ENCODE measurements around the gene ACADL.

The ACADL gene

DNA sequence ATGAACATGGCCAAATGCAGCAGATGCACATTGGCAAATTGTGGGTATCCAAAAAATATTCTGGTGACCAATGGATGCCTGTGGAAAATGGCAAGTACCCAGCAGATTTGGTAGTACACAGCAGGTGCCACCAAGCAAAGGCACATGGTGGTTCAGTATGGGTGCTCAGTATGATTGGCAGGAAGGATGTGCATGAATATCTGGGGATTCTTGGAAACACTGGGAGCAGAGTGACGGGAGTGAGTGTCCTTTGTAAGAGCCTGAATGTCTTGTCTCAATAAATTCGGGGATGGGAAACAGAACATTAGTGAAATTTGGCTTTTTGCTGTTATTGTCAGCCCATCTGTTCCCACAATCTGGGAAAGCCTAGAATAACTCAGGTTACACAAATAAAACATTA lies 36.8 kb upstream of the ACADL start:
- no peak overlapping the region for H3K4me3 ChIP-seq (replicated peaks; ENCODE audit: low read depth, low read length)
- TF ChIP-seq, protein P1, sequence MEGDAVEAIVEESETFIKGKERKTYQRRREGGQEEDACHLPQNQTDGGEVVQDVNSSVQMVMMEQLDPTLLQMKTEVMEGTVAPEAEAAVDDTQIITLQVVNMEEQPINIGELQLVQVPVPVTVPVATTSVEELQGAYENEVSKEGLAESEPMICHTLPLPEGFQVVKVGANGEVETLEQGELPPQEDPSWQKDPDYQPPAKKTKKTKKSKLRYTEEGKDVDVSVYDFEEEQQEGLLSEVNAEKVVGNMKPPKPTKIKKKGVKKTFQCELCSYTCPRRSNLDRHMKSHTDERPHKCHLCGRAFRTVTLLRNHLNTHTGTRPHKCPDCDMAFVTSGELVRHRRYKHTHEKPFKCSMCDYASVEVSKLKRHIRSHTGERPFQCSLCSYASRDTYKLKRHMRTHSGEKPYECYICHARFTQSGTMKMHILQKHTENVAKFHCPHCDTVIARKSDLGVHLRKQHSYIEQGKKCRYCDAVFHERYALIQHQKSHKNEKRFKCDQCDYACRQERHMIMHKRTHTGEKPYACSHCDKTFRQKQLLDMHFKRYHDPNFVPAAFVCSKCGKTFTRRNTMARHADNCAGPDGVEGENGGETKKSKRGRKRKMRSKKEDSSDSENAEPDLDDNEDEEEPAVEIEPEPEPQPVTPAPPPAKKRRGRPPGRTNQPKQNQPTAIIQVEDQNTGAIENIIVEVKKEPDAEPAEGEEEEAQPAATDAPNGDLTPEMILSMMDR (IDR thresholded peaks at IDR 0.05; ENCODE audit: low read depth, low read length, missing control alignments): no peak
- no peak for DNase-seq (ENCODE audit: extremely low read depth, low read depth)

DNA sequence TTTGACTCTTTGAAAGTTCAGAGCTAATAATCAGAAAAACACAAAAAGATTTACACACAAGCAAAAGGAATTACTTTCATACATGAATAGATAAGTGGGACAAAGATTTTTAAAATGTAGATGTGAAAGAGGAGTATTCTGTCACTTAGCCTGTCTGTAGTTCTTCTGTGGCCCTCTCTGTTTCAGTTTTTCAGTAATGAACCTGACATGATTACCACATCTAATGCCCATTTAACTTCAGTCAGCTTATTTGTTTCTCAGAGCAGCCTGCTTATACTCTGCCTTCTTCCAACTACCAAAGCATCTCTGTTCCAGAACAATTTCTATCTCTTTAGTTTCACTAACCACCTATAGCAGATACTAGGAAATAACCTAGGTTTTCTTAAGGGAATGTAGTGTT lies 34.4 kb upstream of the ACADL start:
- TF ChIP-seq, protein P1 (IDR thresholded peaks at IDR 0.05; ENCODE audit: low read depth, low read length, missing control alignments): no peak
- H3K4me3 ChIP-seq (replicated peaks; ENCODE audit: low read depth, low read length): no peak overlapping the region
- DNase-seq (ENCODE audit: extremely low read depth, low read depth): no peak

DNA sequence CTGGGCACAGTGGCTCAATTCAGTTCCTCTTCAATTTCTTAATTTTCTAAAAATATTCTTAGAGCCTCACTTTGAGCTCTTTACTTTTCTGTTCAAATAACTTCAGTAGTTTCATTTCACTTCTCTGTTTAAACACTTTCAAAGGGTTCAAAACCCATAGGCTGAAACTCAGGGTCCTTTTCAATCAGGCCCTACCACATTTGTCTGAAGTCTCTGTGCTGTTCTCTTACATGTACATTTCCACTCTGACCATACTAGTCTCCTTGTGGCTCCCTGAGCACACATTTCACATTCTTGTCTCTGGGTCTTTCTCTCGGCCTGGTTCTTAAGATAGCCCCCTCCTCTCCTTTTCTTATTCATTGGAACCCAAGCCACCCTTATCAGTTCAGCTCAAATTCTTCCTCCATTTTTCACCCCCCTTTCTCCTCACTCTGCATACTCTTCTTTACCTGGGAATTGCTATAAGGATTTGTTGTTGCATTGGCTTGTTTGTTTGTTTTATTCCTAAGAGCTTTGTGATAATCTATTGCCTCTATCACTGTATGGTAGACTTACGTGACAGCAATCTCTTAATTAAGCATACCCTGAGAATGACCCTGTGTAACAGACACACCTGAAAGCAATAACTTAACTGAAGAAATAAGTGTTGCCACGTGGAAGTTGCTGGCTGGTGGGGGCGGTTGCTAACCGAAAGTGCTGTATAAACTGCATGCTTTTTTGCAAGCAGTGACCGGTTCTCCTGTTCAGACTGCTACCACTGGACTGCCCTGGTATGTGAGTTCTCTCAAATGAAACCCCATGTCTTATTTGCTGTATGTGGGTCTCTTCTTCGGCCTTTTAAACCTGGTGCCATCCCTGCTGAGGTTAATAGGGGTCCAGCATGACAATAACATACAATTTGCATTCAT lies 27.7 kb upstream of the ACADL start:
- TF ChIP-seq, protein P1 (IDR thresholded peaks at IDR 0.05; ENCODE audit: low read depth, low read length, missing control alignments): no peak
- no peak for DNase-seq (ENCODE audit: extremely low read depth, low read depth)

DNA sequence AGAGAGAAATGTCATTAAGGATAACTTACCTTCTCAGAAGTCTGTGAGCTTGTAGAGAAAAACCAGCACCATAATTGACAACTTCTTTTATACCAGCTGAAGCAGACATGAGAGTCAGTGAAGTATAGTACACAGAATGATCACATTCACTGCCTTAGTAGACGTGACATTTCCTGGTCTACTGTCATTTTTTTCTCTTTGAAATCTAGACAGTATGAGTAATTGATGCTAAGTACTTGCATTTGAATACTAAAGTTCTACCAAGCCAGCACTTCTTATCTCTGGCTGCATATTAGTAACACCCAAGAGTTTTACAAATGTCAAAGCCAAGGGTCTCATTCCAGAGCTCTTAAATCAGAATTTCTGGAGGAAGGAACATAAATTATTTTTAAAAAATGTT lies 25.4 kb upstream of the ACADL start:
- no peak for DNase-seq (ENCODE audit: extremely low read depth, low read depth)
- H3K4me3 ChIP-seq (replicated peaks; ENCODE audit: low read depth, low read length): no peak overlapping the region
- TF ChIP-seq, protein P1 (IDR thresholded peaks at IDR 0.05; ENCODE audit: low read depth, low read length, missing control alignments): no peak

More for the DNA sequence above, 27.7 kb upstream of the ACADL start:
- no peak overlapping the region for H3K4me3 ChIP-seq (replicated peaks; ENCODE audit: low read depth, low read length)

DNA sequence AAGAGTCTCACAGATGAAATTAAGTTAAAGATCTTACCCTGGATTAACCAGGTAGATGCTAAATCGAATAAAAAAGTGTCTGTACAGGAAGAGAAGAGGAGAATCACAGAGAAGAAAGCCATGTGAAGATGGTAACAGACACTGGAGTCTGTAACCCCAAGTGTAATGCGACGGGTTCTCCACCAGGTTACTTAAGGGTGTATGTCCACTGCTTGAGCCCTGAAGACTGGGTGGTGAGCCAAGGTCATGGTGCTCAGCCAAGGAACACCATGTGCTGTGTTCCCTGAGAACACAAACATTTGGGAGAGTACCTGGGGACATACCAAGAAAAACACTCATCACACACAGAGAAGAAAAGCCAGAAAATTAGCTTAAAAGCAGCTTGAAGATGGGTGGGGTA lies 8.2 kb upstream of the ACADL start:
- TF ChIP-seq, protein P1 (IDR thresholded peaks at IDR 0.05; ENCODE audit: low read depth, low read length, missing control alignments): no peak
- no peak for DNase-seq (ENCODE audit: extremely low read depth, low read depth)

DNA sequence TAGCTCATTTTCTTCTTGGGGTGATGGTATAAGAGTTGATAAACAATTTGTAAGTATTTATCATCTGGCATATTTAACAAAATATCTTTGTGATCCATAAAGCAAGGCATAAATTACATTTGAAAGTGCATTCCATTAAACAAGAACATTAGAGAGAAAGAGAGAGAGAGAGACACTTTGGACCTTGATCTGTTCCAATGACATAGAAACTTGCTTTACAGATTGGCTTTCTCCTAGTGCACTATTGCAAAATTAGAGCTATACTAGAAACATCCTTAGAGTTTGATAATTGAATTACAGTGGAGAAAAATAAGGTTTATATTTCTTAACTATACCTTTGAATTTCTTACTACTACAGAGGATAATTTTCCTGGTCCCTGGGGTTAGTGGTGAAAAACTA lies 5.7 kb upstream of the ACADL start:
- no peak overlapping the region for H3K4me3 ChIP-seq (replicated peaks; ENCODE audit: low read depth, low read length)
- TF ChIP-seq, protein P1 (IDR thresholded peaks at IDR 0.05; ENCODE audit: low read depth, low read length, missing control alignments): no peak
- no peak for DNase-seq (ENCODE audit: extremely low read depth, low read depth)

More for the DNA sequence above, 8.2 kb upstream of the ACADL start:
- H3K4me3 ChIP-seq (replicated peaks; ENCODE audit: low read depth, low read length): no peak overlapping the region
